ENCODE measurements around the gene GPATCH2L.

GPATCH2L gene

DNA sequence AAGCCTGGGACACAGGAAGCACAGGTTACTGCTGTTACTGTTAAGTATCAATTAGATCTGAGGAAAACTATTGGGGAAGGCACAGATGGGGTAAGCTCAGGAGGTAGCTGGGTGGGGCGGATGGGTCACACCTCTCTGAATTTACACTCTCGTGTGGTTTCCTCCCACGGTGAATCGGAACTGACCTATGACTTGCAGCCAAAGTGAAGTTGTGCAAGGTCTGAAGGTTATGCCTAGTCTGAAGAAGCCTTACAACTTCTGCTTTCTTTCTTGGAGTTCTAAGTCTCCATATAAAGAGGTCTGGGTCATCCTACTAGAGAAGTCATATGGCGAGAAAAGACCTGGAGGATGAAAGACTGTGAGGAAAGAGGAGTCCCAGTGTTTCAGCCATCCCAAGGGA lies 25.6 kb upstream of the GPATCH2L start:
- TF ChIP-seq, protein P1, sequence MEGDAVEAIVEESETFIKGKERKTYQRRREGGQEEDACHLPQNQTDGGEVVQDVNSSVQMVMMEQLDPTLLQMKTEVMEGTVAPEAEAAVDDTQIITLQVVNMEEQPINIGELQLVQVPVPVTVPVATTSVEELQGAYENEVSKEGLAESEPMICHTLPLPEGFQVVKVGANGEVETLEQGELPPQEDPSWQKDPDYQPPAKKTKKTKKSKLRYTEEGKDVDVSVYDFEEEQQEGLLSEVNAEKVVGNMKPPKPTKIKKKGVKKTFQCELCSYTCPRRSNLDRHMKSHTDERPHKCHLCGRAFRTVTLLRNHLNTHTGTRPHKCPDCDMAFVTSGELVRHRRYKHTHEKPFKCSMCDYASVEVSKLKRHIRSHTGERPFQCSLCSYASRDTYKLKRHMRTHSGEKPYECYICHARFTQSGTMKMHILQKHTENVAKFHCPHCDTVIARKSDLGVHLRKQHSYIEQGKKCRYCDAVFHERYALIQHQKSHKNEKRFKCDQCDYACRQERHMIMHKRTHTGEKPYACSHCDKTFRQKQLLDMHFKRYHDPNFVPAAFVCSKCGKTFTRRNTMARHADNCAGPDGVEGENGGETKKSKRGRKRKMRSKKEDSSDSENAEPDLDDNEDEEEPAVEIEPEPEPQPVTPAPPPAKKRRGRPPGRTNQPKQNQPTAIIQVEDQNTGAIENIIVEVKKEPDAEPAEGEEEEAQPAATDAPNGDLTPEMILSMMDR (IDR thresholded peaks at IDR 0.05; ENCODE audit: low read length, missing control alignments), result no peak

DNA sequence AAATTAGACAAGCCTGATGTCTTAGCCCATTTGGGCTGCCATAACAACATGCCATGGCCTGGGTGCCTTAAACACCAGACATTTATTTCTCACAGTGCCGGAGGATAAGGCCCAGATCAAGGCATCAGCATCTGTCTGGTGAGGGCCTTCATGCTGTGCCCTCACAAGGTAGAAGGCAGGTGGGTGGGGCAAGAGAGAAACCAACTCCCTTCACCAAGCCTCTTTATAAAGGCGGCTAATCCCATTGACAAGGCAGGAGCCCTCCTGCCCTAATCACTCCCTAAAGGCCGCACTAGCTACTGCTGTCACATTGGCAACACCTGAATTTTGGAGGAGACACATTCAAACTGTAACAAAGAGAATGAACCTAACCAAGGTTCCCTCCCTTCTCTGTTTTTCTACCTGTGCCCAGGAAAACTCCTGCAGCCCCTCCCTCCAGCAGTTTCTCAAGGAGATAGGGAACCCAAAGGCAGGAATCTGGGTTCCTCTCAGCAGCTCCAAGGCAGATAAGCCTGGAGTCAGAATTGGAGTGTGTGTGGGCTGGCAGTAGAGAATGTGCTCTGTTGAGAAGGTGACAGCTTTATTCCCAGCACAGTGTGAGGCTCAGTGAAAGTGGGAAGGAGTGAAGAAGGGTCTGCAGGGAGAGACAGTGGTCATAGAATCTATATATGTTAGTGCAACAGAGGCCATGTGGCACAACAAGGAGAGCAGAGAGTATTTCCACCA lies 21.7 kb upstream of the GPATCH2L start:
- TF ChIP-seq, protein P1 (IDR thresholded peaks at IDR 0.05; ENCODE audit: low read length, missing control alignments), result no peak
- no peak for DNase-seq (ENCODE audit: low read depth)
- H3K4me3 ChIP-seq (replicated peaks; ENCODE audit: low read depth, low read length), result no peak overlapping the region

More for the DNA sequence above, 25.6 kb upstream of the GPATCH2L start:
- no peak overlapping the region for H3K4me3 ChIP-seq (replicated peaks; ENCODE audit: low read depth, low read length)
- no peak for DNase-seq (ENCODE audit: low read depth)

DNA sequence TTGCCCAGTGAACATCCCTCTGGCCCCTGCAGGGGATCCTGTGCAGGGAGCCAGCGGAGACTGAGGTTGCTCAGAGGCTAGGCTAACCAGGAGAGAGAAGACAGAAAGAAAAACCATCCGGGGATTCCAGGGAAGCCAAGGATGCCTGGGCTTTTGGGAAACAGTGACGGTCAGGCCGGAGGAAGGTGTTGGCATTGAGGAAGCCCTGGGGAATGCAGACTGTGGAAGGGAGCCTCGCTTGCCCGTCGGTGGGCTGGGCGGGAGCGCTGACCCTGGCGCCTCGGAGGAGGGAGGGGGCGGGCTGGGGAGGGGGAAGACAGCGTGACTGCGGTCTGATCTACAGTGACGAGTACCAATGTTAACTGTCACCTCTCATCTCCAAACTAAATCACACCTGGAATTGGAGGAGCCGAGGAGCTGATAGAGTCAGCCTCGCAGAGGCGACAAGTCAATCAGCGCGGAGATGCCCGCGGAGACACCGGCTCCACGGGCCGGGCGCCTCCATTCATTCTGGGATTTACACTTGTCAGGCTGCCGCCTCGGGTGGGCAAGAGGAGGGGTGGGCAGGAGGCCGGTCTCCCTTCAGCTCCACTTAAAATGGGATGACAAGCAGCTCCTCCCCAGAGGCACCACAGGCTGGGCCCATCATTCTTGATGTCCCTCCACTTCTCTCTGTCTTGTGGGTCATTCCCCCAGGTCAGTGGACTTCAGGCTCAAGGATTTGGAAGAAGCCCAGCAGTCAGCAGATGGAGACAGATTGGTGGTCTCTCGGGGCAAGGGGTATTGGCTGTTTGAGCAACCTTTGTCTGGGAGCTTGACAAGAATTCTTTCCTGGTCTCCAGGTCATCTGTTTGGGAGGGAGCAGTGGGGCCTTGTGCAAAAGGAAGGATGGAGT lies 20.4 kb upstream of the GPATCH2L start:
- TF ChIP-seq, protein P1 (IDR thresholded peaks at IDR 0.05; ENCODE audit: low read length, missing control alignments), result no peak
- no peak for DNase-seq (ENCODE audit: low read depth)
- no peak overlapping the region for H3K4me3 ChIP-seq (replicated peaks; ENCODE audit: low read depth, low read length)

DNA sequence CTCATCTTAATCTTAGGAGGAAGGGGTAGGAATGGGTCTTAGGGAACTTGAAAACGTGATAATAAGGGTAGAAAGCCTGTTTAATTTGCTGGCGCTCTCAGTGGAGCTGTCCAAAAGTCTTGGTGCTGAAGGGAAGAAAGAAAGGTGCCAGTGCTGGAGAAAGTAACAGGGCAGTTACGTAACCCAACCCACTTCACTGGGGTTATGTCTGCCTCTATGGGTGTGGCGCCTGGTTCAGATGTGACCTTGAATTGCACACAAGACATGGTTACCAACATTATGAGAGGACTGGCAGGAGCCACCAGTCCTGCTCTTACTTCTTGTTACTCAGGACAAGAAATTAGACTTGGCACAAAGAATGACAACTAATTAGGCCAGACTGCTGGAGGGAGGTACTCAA lies 18.6 kb upstream of the GPATCH2L start:
- no peak overlapping the region for H3K4me3 ChIP-seq (replicated peaks; ENCODE audit: low read depth, low read length)
- peak; percentile 53 for DNase-seq (ENCODE audit: low read depth)
- TF ChIP-seq, protein P1 (IDR thresholded peaks at IDR 0.05; ENCODE audit: low read length, missing control alignments), result no peak

DNA sequence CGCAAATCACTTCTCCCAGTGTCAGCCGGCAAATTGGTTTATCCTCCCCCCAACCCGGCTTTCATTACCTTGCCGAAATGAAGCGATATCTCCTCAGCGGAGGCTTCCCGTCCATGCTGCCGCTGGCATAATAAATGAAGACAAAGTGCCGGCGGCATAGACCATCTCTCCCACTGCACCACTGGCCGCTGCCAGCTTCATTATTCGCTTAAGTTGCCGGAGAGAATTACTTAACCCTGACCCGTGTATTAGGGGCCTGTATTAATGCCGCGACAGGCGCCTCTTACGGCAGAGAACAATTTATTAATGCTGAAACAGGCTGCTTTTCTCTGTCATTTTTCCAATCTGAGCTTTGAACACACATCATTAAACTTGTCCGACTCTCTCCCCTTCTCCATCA lies 17.5 kb upstream of the GPATCH2L start:
- TF ChIP-seq, protein P1 (IDR thresholded peaks at IDR 0.05; ENCODE audit: low read length, missing control alignments), result no peak
- no peak overlapping the region for H3K4me3 ChIP-seq (replicated peaks; ENCODE audit: low read depth, low read length)
- no peak for DNase-seq (ENCODE audit: low read depth)

DNA sequence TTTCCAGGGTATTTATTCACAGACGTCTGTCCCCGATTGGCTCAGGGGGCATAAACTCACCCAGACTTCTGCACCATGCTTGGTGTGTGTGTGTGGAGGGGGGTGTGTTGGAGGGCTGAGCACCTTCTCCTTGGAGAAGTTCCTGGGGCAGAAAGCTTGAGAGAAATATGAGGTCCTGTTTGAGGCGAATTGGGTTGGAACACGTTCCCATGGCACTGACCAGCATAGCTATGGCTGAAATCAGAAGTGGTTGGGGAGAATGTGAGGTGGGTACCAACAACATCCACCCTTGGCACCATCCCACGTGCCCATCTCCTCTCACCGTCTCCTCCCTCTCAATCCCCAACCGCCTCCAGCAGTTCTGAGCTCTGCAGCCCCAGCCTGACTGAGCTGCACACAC lies 16.0 kb upstream of the GPATCH2L start:
- no peak for DNase-seq (ENCODE audit: low read depth)
- no peak overlapping the region for H3K4me3 ChIP-seq (replicated peaks; ENCODE audit: low read depth, low read length)
- TF ChIP-seq, protein P1 (IDR thresholded peaks at IDR 0.05; ENCODE audit: low read length, missing control alignments), result no peak

Measured in fibroblast of pulmonary artery (primary cell).